Fibroblast of lung (primary cell): ENCODE measurements around the gene CPNE2. TPM values are rescaled to one million over a fixed set of nuclear protein-coding genes. Genes with fewer than 3 reads are reported as not detected.

ENCODE experiments used
- DNase-seq, 2 donors: peaks; one replicate each; pipeline versions ENCODE4 v3.0.0 to v3.0.0-alpha.2; 2010; ENCODE audit warnings: low read depth in 2 of 2
- H2AFZ ChIP-seq: 2 replicates; pipeline ENCODE4 v1.5.1; 2012; ENCODE audit warnings: low read length, control low read depth, inconsistent platforms
- H3K27ac ChIP-seq: 2 replicates; pipeline ENCODE4 v1.5.1; 2011; ENCODE audit warnings: low read length, control low read depth; ENCODE audit not compliant: insufficient read depth
- H3K27me3 ChIP-seq: 2 replicates; pipeline ENCODE4 v1.5.1; 2011; ENCODE audit warnings: mild to moderate bottlenecking, low read length; ENCODE audit not compliant: control insufficient read depth, insufficient read depth
- H3K36me3 ChIP-seq: 2 replicates; pipeline ENCODE4 v1.5.1; 2011; ENCODE audit warnings: low read length; ENCODE audit not compliant: control insufficient read depth, insufficient read depth
- H3K4me1 ChIP-seq: 2 replicates; pipeline ENCODE4 v1.5.1; 2011; ENCODE audit warnings: low read length; ENCODE audit not compliant: control insufficient read depth, insufficient read depth; ENCODE audit errors: extremely low read depth
- H3K4me2 ChIP-seq: 2 replicates; pipeline ENCODE4 v1.5.1; 2011; ENCODE audit warnings: low read length, control low read depth; ENCODE audit not compliant: insufficient read depth; ENCODE audit errors: extremely low read depth
- H3K4me3 ChIP-seq, 4 experiments: fragments of 200-600 bp in 1 of 4; sonication (generic) in 1 of 4; replicated peaks in 1 of 4; 2 replicates each; pipeline ENCODE4 v1.5.1; 2011 to 2016; ENCODE audit warnings: low read length in 4 of 4, low read depth in 3 of 4, mild to moderate bottlenecking in 3 of 4, control low read depth in 2 of 4, inconsistent platforms in 1 of 4, mixed read lengths in 1 of 4; ENCODE audit not compliant: insufficient read depth in 1 of 4; ENCODE audit errors: control extremely low read depth in 1 of 4
- H3K79me2 ChIP-seq: 2 replicates; pipeline ENCODE4 v1.5.1; 2012; ENCODE audit warnings: mild to moderate bottlenecking, low read length, inconsistent platforms; ENCODE audit not compliant: control insufficient read depth, insufficient read depth
- H3K9ac ChIP-seq: 2 replicates; pipeline ENCODE4 v1.5.1; 2011; ENCODE audit warnings: mild to moderate bottlenecking, low read length, control low read depth; ENCODE audit not compliant: insufficient read depth
- H3K9me3 ChIP-seq: 2 replicates; pipeline ENCODE4 v1.5.1; 2012; ENCODE audit warnings: low read depth, low read length; ENCODE audit not compliant: control insufficient read depth, insufficient read depth
- H4K20me1 ChIP-seq: 2 replicates; pipeline ENCODE4 v1.5.1; 2011; ENCODE audit warnings: low read length; ENCODE audit not compliant: control insufficient read depth, insufficient read depth; ENCODE audit errors: extremely low read depth
- EZH2 ChIP-seq: IDR thresholded peaks from 2 replicates; pipeline ENCODE4 v1.5.1; 2012; ENCODE audit warnings: low read length, control low read depth, mild to moderate bottlenecking; ENCODE audit errors: missing control alignments
- polyA plus RNA-seq, 2 donors: library from polyadenylated mRNA; depleted of rRNA in 1 of 2; stranded (reverse) in 1 of 2; unstranded in 1 of 2; fragments of >200 nt; gene quantifications; 2 replicates each; pipeline ENCODE4 v1.2.1, GENCODE V29; 2011 to 2012; ENCODE audit warnings: missing spikeins in 1 of 2
- total RNA-seq: library from RNA; depleted of rRNA; stranded (reverse); fragments of >200 nt; gene quantifications from 2 replicates; pipeline ENCODE4 v1.2.1, GENCODE V29; 2014
- TF ChIP-seq, protein P1 (sequence below), 2 donors: IDR thresholded peaks in 1 of 2; conservative IDR thresholded peaks in 1 of 2; 1 replicate in 1 of 2; 2 replicates in 1 of 2; pipeline ENCODE4 v1.5.1; 2011 to 2012; ENCODE audit warnings: low read length in 2 of 2, control low read depth in 1 of 2, inconsistent platforms in 1 of 2, low read depth in 1 of 2, mild to moderate bottlenecking in 1 of 2

The CPNE2 gene
- total and polyA plus RNA-seq, 2 donors (not counting 1 experiment from before 2014, with no cell fraction given) = 20.5 to 39.6 TPM

DNA sequence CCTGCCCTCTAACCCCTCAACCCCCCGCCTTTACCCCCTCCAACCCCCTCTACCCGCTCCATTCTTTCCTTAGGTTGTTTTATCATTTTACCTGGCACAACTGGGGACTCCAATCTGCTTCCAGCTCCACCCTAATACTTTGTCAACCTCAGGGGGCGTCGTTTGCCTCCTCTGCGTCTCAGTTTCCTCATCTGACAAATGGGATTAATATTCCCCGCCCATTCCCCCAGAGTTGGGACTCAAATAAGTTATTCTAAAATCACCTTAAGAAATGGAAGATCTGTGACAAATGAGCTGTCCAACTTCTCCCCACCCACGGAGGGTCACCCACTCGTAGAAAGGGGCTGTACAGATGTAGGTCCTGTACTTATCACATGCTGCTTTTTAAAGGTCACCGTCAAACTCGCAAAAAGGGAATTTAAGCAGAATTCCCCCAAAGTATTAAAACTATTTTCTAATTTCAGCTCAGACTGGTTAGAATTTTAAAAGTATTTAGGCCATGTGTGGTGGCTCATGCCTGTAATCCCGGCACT lies 40.6 kb upstream of the CPNE2 start:
- Histone ChIP-seq H3K27me3 (no peaks in the 10 kb centered on the region), H3K4me2 (no peak overlapping the region), H4K20me1 (no peaks in the 10 kb centered on the region), H3K9ac (no peak overlapping the region), H3K36me3 (peaks cover 9% of the 10 kb centered on the region), H3K27ac (no peak overlapping the region), H3K79me2 (no peaks in the 10 kb centered on the region), H3K4me3 (no peak overlapping the region), H2AFZ (no peak overlapping the region), H3K4me1 (no peaks in the 10 kb centered on the region), H3K9me3 (no peaks in the 10 kb centered on the region)
- DNase-seq = no peak
- TF ChIP-seq, protein P1, sequence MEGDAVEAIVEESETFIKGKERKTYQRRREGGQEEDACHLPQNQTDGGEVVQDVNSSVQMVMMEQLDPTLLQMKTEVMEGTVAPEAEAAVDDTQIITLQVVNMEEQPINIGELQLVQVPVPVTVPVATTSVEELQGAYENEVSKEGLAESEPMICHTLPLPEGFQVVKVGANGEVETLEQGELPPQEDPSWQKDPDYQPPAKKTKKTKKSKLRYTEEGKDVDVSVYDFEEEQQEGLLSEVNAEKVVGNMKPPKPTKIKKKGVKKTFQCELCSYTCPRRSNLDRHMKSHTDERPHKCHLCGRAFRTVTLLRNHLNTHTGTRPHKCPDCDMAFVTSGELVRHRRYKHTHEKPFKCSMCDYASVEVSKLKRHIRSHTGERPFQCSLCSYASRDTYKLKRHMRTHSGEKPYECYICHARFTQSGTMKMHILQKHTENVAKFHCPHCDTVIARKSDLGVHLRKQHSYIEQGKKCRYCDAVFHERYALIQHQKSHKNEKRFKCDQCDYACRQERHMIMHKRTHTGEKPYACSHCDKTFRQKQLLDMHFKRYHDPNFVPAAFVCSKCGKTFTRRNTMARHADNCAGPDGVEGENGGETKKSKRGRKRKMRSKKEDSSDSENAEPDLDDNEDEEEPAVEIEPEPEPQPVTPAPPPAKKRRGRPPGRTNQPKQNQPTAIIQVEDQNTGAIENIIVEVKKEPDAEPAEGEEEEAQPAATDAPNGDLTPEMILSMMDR (conservative IDR thresholded peaks at IDR 0.05 in 1 of 2, IDR thresholded peaks at IDR 0.05 in 1 of 2; ENCODE audit: low read depth in 1 of 2, low read length in 2 of 2) = no peak
- TF ChIP-seq EZH2 = no peak

DNA sequence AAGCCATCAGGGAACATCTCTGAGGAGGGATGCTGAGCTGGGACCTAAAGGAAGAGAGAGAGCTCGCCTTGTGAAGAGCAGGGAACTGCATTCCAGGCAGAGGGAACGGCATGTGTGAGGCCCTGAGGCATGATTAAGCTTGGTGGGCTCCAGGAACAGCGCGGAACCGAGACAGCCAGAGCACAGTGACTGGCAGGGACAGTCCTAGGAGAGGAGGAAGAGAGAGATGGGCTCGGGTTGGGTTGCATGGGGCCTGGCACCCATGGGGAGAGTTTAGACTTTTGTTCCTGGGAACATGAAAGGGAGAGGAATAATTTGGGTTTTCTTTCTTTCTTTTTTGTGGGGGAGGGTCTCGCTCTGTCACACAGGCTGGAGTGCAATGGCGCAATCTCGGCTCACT lies 39.2 kb upstream of the CPNE2 start:
- Histone ChIP-seq H3K27ac (no peak overlapping the region), H3K27me3 (no peaks in the 10 kb centered on the region), H3K9me3 (no peaks in the 10 kb centered on the region), H3K36me3 (peaks cover 8% of the 10 kb centered on the region), H3K4me1 (no peaks in the 10 kb centered on the region), H4K20me1 (no peaks in the 10 kb centered on the region), H2AFZ (no peak overlapping the region), H3K4me3 (no peak overlapping the region), H3K79me2 (no peaks in the 10 kb centered on the region), H3K9ac (no peak overlapping the region), H3K4me2 (no peak overlapping the region)
- DNase-seq = no peak
- TF ChIP-seq EZH2 = no peak
- TF ChIP-seq, protein P1 (conservative IDR thresholded peaks at IDR 0.05 in 1 of 2, IDR thresholded peaks at IDR 0.05 in 1 of 2; ENCODE audit: low read depth in 1 of 2, low read length in 2 of 2) = no peak

DNA sequence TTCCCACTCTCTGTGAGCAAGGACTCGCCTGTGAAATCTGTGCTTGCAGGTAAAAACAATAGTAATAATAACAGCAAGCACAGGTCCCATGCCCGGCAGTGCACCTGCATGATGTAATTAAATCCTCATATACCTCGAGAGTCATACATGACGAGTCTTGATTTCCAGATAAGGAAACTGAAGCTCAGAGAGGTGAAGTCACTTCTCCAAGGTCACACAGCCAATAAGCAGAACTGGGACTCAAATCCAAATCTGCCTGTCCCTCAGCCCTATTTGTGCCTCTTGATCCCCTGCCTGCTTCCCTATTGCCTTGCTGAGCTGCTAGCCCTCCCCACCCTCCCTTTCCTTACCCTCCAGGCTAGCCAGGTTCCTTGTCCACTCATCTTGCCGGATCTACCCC lies 38.0 kb upstream of the CPNE2 start:
- H3K4me2 ChIP-seq = no peak overlapping the region
- no peak for DNase-seq
- no peak overlapping the region for H3K9ac ChIP-seq
- H3K4me1 ChIP-seq = no peaks in the 10 kb centered on the region
- H3K27me3 ChIP-seq = no peaks in the 10 kb centered on the region
- H4K20me1 ChIP-seq = no peaks in the 10 kb centered on the region
- peaks cover 10% of the 10 kb centered on the region for H3K36me3 ChIP-seq
- H3K9me3 ChIP-seq = no peaks in the 10 kb centered on the region
- TF ChIP-seq EZH2 = no peak
- TF ChIP-seq, protein P1 (conservative IDR thresholded peaks at IDR 0.05 in 1 of 2, IDR thresholded peaks at IDR 0.05 in 1 of 2; ENCODE audit: low read depth in 1 of 2, low read length in 2 of 2) = no peak
- H3K27ac ChIP-seq = no peak overlapping the region
- no peak overlapping the region for H3K4me3 ChIP-seq
- H3K79me2 ChIP-seq = no peaks in the 10 kb centered on the region
- H2AFZ ChIP-seq = no peak overlapping the region
